GM12878 (cell line): ENCODE results near the gene ZNF691. TPM values are rescaled to one million over a fixed set of nuclear protein-coding genes. Genes with fewer than 3 reads are reported as not detected.

Experiments used
- ATAC-seq: fragments of 200-7000 bp; cut with Tn5 transposase; 3 replicates; pipeline ENCODE4 v1.9.1; 2020; ENCODE audit warnings: mild to moderate bottlenecking, moderate library complexity
- BruUV-seq: library from RNA; stranded (reverse); fragments of 400-500 nt; replicated peaks from 2 replicates; lab custom pipeline; 2021; lab: Mats Ljungman, UMichigan
- CTCF ChIA-PET: fragments of 300-600 bp; sonication (Branson Sonifier 250); formaldehyde crosslinking; extraction: SDS; loops from one replicate; lab custom pipeline; 2021; ENCODE audit warnings: inconsistent platforms; lab: Yijun Ruan, JAX
- POLR2A ChIA-PET: fragments of 350-600 bp; formaldehyde crosslinking; extraction: SDS; loops from one replicate; lab custom pipeline; 2021; ENCODE audit warnings: inconsistent platforms; lab: Charles Lee
- RAD21 ChIA-PET: fragments of 300-600 bp; sonication (Branson Sonifier 250); formaldehyde crosslinking; loops from one replicate; lab custom pipeline; 2023; ENCODE audit warnings: antibody characterized with exemption; ENCODE audit not compliant: unreplicated experiment; lab: Charles Lee
- SMC1A ChIA-PET: fragments of 300-600 bp; sonication (Branson Sonifier 250); formaldehyde crosslinking; loops from one replicate; lab custom pipeline; 2023; ENCODE audit not compliant: unreplicated experiment, uncharacterized antibody; lab: Charles Lee
- DNase-seq: peaks from one replicate; pipeline ENCODE4 v3.0.0-alpha.2; 2011; ENCODE audit warnings: low read depth, low spot score
- FAIRE-seq: peaks from 3 replicates; lab custom pipeline; 2011; peaks lifted over from hg19 to GRCh38; lab: Jason Lieb, UNC
- H2AFZ ChIP-seq: 2 replicates; pipeline ENCODE4 v1.6.0; 2011; ENCODE audit warnings: low read depth, low read length, control low read depth; ENCODE audit not compliant: control insufficient read depth
- H3K27ac ChIP-seq: 2 replicates; pipeline ENCODE4 v1.5.1; 2011; ENCODE audit warnings: control low read depth; ENCODE audit not compliant: control insufficient read depth, insufficient read depth
- H3K27me3 ChIP-seq, 2 experiments: replicated peaks in 1 of 2; 2 replicates each; pipeline versions ENCODE4 v1.6.0 to v1.6.1; 2011; ENCODE audit warnings: low read length in 1 of 2; ENCODE audit not compliant: control insufficient read depth in 2 of 2, insufficient read depth in 2 of 2
- H3K36me3 ChIP-seq, 2 experiments: 2 replicates each; pipeline ENCODE4 v1.5.1; 2011; ENCODE audit warnings: low read length in 1 of 2; ENCODE audit not compliant: control insufficient read depth in 2 of 2, insufficient read depth in 2 of 2
- H3K4me1 ChIP-seq: 2 replicates; pipeline ENCODE4 v1.6.1; 2011; ENCODE audit warnings: mild to moderate bottlenecking, low read length, moderate library complexity, mixed read lengths; ENCODE audit not compliant: control insufficient read depth, insufficient read depth
- H3K4me2 ChIP-seq: 2 replicates; pipeline ENCODE4 v1.6.0; 2011; ENCODE audit warnings: control low read depth; ENCODE audit not compliant: control insufficient read depth, insufficient read depth
- H3K4me3 ChIP-seq: fragments of 200-600 bp; sonication (generic); 2 replicates; pipeline ENCODE4 v1.5.1; 2016
- H3K79me2 ChIP-seq: 2 replicates; pipeline ENCODE4 v1.6.0; 2011; ENCODE audit warnings: low read length; ENCODE audit not compliant: control insufficient read depth, insufficient read depth
- H3K9ac ChIP-seq: 2 replicates; pipeline ENCODE4 v1.8.0; 2011; ENCODE audit warnings: low read length, control low read depth, mixed read lengths; ENCODE audit not compliant: control insufficient read depth, insufficient read depth
- H3K9me3 ChIP-seq: replicated peaks from 3 replicates; pipeline ENCODE4 v1.5.1; 2011; ENCODE audit warnings: mild to moderate bottlenecking, low read length; ENCODE audit not compliant: control insufficient read depth, insufficient read depth
- H4K20me1 ChIP-seq: 2 replicates; pipeline ENCODE4 v1.6.0; 2011; ENCODE audit not compliant: control insufficient read depth, insufficient read depth
- BCLAF1 ChIP-seq: fragments of 450-650 bp; IDR thresholded peaks from 2 replicates; pipeline ENCODE4 v1.6.1; 2017; ENCODE audit warnings: antibody characterized with exemption, mild to moderate bottlenecking, moderate library complexity
- FOS ChIP-seq: IDR thresholded peaks from 3 replicates; pipeline ENCODE4 v1.6.1; 2011; ENCODE audit warnings: borderline replicate concordance; ENCODE audit not compliant: insufficient read length; ENCODE audit errors: extremely low read depth
- IRF5 ChIP-seq: fragments of 450-650 bp; IDR thresholded peaks from 2 replicates; pipeline ENCODE4 v1.6.1; 2017; ENCODE audit warnings: borderline replicate concordance
- RELB ChIP-seq: fragments of 450-650 bp; IDR thresholded peaks from 2 replicates; pipeline ENCODE4 v1.6.1; 2017; ENCODE audit warnings: low read depth, mild to moderate bottlenecking, moderate library complexity
- RUNX3 ChIP-seq: IDR thresholded peaks from 2 replicates; pipeline ENCODE4 v1.6.1; 2012; ENCODE audit warnings: low read length, inconsistent platforms
- TBL1XR1 ChIP-seq: IDR thresholded peaks from 2 replicates; pipeline ENCODE4 v1.6.1; 2012; ENCODE audit warnings: low read depth, low read length, improper control_type of control experiment
- WGBS: methylation state at CpG from one replicate; pipeline ENCODE4 v1.1.6; 2016; ENCODE audit warnings: low lambda C conversion rate; ENCODE audit not compliant: insufficient replicate concordance, insufficient coverage; ENCODE audit errors: missing lambda C conversion rate; 5-methylcytosine and 5-hydroxymethylcytosine counted together
- in situ Hi-C: fragments of 300-500 bp; cut with MboI; formaldehyde crosslinking; loops from 9 replicates; pipeline ENCODE4 v1.14.3; 2018; ENCODE audit warnings: mixed read lengths
- intact Hi-C: fragments of 100-400 bp; cut with micrococcal nuclease; formaldehyde crosslinking; loops from one replicate; pipeline ENCODE4 v1.14.2; 2022; ENCODE audit not compliant: unreplicated experiment
- polyA plus RNA-seq, 11 experiments: library from polyadenylated mRNA; depleted of rRNA in 4 of 11; unstranded in 6 of 11; stranded (reverse) in 5 of 11; fragments of >200 nt; fragmentation: Nextera tagmentation in 4 of 11; fragmentation: Illumina TruSeq in 1 of 11; extraction: Ambion mirVana in 4 of 11; extraction: Trizol in 1 of 11; gene quantifications; 1 replicate in 1 of 11; 2 replicates in 10 of 11; pipeline versions ENCODE4 v1.2.1 to v1.2.3, GENCODE V29; 2011 to 2016; ENCODE audit warnings: inconsistent platforms in 2 of 11, missing spikeins in 2 of 11, low read depth in 1 of 11
- total RNA-seq, 4 experiments: library from RNA; depleted of rRNA in 3 of 4; stranded (reverse); fragments of >200 nt in 3 of 4; fragmentation: Illumina TruSeq in 1 of 4; extraction: Trizol in 1 of 4; gene quantifications; 2 replicates each; pipeline versions ENCODE4 v1.2.1 to v1.2.3, GENCODE V29; 2013 to 2021

Gene ZNF691
- total and polyA plus RNA-seq, 10 of the 15 experiments (the other 5 are each of a cell fraction or from before 2014, with no cell fraction given), result 8.5 to 16.2 (median 12.2) TPM

- TF ChIP-seq BCLAF1 (no peak), TBL1XR1 (no peak), FOS (no peak)
These were observed 41.7 kb downstream of the ZNF691 start (continued) for GRCh38 chr1:42888013-42888633.

GRCh38 chr1:42889264-42889663 is 42.9 kb downstream of the ZNF691 start:
- Histone ChIP-seq H3K4me1 (no peaks in the 10 kb centered on the region), H3K27me3 (no peaks in the 10 kb centered on the region), H2AFZ (no peak overlapping the region), H3K4me2 (no peak overlapping the region), H3K9ac (no peak overlapping the region), H3K79me2 (no peaks in the 10 kb centered on the region), H3K27ac (no peak overlapping the region), H3K9me3 (no peaks in the 10 kb centered on the region), H3K36me3 (no peaks in the 10 kb centered on the region), H3K4me3 (no peak overlapping the region), H4K20me1 (no peaks in the 10 kb centered on the region)
- ATAC-seq, result no peak
- ChIA-PET CTCF (interaction anchor here (0.6 kb wide), 1 partner anchor 1272 kb away, joined by 4 read pairs; no protein-coding TSS in a partner anchor), SMC1A (interaction anchor here (0.6 to 0.8 kb wide), 2 partner anchors 12 to 109 kb away, joined by 3 to 4 read pairs; no protein-coding TSS in a partner anchor), RAD21 (no interaction called here), POLR2A (no interaction called here)
- no peak for DNase-seq
- FAIRE-seq, result no peak
- no TSS peak for BruUV-seq
- TF ChIP-seq IRF5 (no peak), RUNX3 (no peak), RELB (no peak)
- 68% methylated on average over 4 of the region's 4 CpGs for WGBS
- intact Hi-C loops (no loop called here), in situ Hi-C loops (no loop called here)
